AG04449 (cell line): ENCODE measurements around the gene EFHD2.

Experiments used
- CTCF ChIA-PET: fragments of 350-600 bp; formaldehyde crosslinking; extraction: SDS; loops from one replicate; lab custom pipeline; 2021; ENCODE audit warnings: antibody characterized with exemption; lab: Yijun Ruan, JAX
- POLR2A ChIA-PET: fragments of 400-600, 350-600 bp; formaldehyde crosslinking; extraction: SDS; loops from one replicate; lab custom pipeline; 2020; ENCODE audit warnings: antibody characterized with exemption, inconsistent platforms; lab: Yijun Ruan, JAX
- DNase-seq: peaks from one replicate; pipeline ENCODE4 v3.0.0-alpha.2; 2010; ENCODE audit warnings: low read depth, low spot score
- H3K4me3 ChIP-seq: 2 replicates; pipeline ENCODE4 v1.5.1; 2011; ENCODE audit warnings: low read depth, mild to moderate bottlenecking, control low read depth, low read length
- TF ChIP-seq, protein P1 (sequence below): IDR thresholded peaks from one replicate; pipeline ENCODE4 v1.5.1; 2011; ENCODE audit warnings: mild to moderate bottlenecking, moderate library complexity, low read length, control low read depth, inconsistent platforms; ENCODE audit not compliant: insufficient read depth; ENCODE audit errors: missing control alignments

Gene EFHD2

DNA sequence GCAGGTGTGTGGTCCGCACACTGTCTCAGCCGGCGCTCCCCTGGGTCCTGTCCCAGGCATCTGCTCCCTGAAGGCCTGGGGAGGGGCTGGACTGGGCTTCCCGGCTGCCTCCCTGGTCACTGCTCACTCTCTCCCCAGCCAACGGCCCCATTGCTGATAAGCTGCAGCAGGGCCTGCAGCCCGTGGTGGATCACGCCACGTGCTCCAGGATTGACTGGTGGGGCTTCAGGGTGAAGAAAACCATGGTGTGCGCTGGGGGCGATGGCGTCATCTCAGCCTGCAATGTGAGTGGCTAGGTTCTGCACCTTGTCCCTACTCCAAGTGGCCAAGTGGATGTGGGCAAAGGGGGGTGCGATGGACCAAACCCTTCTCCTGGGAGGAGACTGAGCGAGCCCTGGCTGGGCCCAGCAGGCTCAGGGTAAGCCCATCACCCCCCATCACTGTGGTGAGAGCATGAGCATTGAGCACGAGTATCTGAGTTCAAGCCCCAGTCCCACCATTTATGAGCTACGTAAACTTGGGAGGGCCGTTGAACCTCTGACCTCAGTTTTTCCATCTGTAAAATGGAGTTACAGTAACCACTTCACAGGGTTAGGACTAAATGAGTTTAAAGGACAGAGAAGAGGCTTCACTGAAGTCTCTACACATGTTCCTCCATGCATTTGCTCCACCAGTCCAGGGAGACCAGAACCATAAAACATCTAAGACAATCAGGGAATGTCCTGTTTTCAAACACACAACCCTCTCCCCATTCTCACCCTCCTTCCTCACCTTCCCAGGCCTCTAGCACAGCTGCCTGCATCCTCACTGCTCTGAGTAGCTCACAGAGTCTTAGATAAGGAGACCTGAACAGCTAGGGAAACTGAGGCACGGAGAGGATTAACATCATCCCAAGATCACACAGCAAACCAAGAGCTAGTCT, 35.0 kb downstream of the EFHD2 start:
- H3K4me3 ChIP-seq = no peak overlapping the region
- CTCF ChIA-PET = interaction anchor here (3.4 kb wide), 1 partner anchor 12 kb away, joined by 31 read pairs; no protein-coding TSS in a partner anchor
- POLR2A ChIA-PET = no interaction called here
- TF ChIP-seq, protein P1, sequence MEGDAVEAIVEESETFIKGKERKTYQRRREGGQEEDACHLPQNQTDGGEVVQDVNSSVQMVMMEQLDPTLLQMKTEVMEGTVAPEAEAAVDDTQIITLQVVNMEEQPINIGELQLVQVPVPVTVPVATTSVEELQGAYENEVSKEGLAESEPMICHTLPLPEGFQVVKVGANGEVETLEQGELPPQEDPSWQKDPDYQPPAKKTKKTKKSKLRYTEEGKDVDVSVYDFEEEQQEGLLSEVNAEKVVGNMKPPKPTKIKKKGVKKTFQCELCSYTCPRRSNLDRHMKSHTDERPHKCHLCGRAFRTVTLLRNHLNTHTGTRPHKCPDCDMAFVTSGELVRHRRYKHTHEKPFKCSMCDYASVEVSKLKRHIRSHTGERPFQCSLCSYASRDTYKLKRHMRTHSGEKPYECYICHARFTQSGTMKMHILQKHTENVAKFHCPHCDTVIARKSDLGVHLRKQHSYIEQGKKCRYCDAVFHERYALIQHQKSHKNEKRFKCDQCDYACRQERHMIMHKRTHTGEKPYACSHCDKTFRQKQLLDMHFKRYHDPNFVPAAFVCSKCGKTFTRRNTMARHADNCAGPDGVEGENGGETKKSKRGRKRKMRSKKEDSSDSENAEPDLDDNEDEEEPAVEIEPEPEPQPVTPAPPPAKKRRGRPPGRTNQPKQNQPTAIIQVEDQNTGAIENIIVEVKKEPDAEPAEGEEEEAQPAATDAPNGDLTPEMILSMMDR = no peak
- no peak for DNase-seq

- POLR2A ChIA-PET = no interaction called here
- H3K4me3 ChIP-seq = no peak overlapping the region
- DNase-seq = no peak
- TF ChIP-seq, protein P1 = no peak
- CTCF ChIA-PET = interaction anchor here (3.4 kb wide), 1 partner anchor 12 kb away, joined by 31 read pairs; no protein-coding TSS in a partner anchor
Observed at GRCh38 chr1:15445390-15446122, 35.9 kb downstream of the EFHD2 start.

DNA sequence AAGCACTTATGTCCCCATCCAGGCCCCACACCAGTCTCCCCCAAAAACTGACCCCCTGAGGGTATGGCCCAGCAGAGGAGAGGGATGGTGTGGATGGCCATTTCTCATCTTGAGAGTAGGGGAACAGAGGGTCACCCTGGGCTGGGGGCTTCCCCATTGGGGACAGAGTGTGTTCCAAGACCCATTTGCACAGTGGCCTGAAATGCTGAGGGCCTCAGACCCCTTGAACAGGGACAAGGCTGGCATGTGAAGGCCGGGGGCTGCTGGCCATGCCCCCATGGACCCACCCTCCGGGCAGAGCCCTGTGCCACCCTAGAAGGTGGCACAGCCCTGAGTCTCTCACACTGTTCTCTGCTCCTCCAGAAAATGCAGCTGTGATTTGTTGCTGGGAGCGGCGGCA, 36.5 kb downstream of the EFHD2 start:
- ChIA-PET POLR2A (no interaction called here), CTCF (interaction anchor here (3.5 kb wide), 1 partner anchor 14 kb away, joined by 14 read pairs; no protein-coding TSS in a partner anchor)
- TF ChIP-seq, protein P1 = no peak
- DNase-seq = no peak
- no peak overlapping the region for H3K4me3 ChIP-seq

- ChIA-PET CTCF (interaction anchor here (2.5 to 3.5 kb wide), 2 partner anchors 17 to 125 kb away, joined by 11 to 14 read pairs; no protein-coding TSS in a partner anchor), POLR2A (no interaction called here)
- TF ChIP-seq, protein P1 = no peak
- H3K4me3 ChIP-seq = no peak overlapping the region
- no peak for DNase-seq
Observed at GRCh38 chr1:15448877-15449462, 39.3 kb downstream of the EFHD2 start.

GRCh38 chr1:15449567-15449966, 39.9 kb downstream of the EFHD2 start:
- POLR2A ChIA-PET = no interaction called here
- H3K4me3 ChIP-seq = no peak overlapping the region
- CTCF ChIA-PET = interaction anchor here (1.1 to 3.5 kb wide), 2 partner anchors 18 kb away, joined by 3 to 14 read pairs; no protein-coding TSS in a partner anchor
- no peak for DNase-seq
- TF ChIP-seq, protein P1 = no peak
